Activated T-helper 1 cell treated with anti-CD3 and anti-CD28 coated beads, Interleukin-12 subunit alpha, Interleukin-12 subunit beta, Interleukin-2, Interleukin-4 antibody, amounts not matched to agents 30 ng/mL and 10 ng/mL and 1 ng/mL, durations not matched to agents 14 hours and 24 hours and 36 hours (primary cell): ENCODE results near the gene FITM2. TPM values are rescaled to one million over a fixed set of nuclear protein-coding genes. Genes with fewer than 3 reads are reported as not detected.
"Not testable (repeated sequence)": the region's sequence is repeated elsewhere in the genome, so short reads cannot be mapped to it uniquely, and the experiment has no call there.

ENCODE experiments used
- DNase-seq: peaks from one replicate; pipeline ENCODE4 v3.0.0; 2021; ENCODE audit warnings: low spot score
- H3K27ac Mint-ChIP-seq: one replicate; pipeline ENCODE4 v1.8.0; 2021; ENCODE audit warnings: mild to moderate bottlenecking, mixed read lengths
- H3K27me3 Mint-ChIP-seq: one replicate; pipeline ENCODE4 v1.8.0; 2022; ENCODE audit warnings: mild to moderate bottlenecking, moderate library complexity, mixed read lengths; ENCODE audit not compliant: insufficient read depth
- H3K36me3 Mint-ChIP-seq: one replicate; pipeline ENCODE4 v1.8.0; 2021; ENCODE audit warnings: low read depth, mixed read lengths
- H3K4me1 Mint-ChIP-seq: one replicate; pipeline ENCODE4 v1.8.0; 2021; ENCODE audit warnings: low read depth, mixed read lengths
- H3K4me3 Mint-ChIP-seq: one replicate; pipeline ENCODE4 v1.8.0; 2021; ENCODE audit warnings: mild to moderate bottlenecking, moderate library complexity, mixed read lengths
- H3K9me3 Mint-ChIP-seq: one replicate; pipeline ENCODE4 v1.8.0; 2021; ENCODE audit warnings: mixed read lengths
- intact Hi-C: fragments of 100-400 bp; cut with micrococcal nuclease; formaldehyde crosslinking; loops from one replicate; pipeline ENCODE4 v1.15.1; 2024
- total RNA-seq: library from RNA; stranded (reverse); gene quantifications from 2 replicates; pipeline ENCODE4 v1.2.3, GENCODE V29; 2022

The FITM2 gene
- total RNA-seq, 1 donor from 2014 or later = 2.2 TPM

DNA sequence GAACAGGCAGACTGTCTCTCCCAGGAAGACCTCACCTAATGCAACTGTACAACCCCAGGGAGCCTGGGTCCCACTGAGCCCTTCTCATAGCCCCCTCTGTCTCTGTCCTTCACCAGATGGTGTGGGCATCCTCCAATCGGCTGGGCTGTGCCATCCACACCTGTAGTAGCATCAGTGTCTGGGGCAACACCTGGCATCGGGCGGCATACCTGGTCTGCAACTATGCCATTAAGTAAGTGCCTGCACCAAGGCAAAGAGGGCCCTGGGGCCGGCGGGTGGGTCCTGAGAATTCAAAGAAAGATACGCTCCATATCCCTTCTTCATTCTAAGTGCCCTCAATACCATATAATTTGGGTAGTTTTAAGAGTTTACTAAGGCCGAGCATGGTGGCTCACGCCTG, 34.1 kb upstream of the FITM2 start:
- no peak overlapping the region for H3K27ac Mint-ChIP-seq
- H3K36me3 Mint-ChIP-seq = no peaks in the 10 kb centered on the region
- no peak overlapping the region for H3K4me3 Mint-ChIP-seq
- H3K27me3 Mint-ChIP-seq = peaks cover 5% of the 10 kb centered on the region
- no peak for DNase-seq
- H3K9me3 Mint-ChIP-seq = no peaks in the 10 kb centered on the region
- intact Hi-C loops = no loop called here
- H3K4me1 Mint-ChIP-seq = no peaks in the 10 kb centered on the region

DNA sequence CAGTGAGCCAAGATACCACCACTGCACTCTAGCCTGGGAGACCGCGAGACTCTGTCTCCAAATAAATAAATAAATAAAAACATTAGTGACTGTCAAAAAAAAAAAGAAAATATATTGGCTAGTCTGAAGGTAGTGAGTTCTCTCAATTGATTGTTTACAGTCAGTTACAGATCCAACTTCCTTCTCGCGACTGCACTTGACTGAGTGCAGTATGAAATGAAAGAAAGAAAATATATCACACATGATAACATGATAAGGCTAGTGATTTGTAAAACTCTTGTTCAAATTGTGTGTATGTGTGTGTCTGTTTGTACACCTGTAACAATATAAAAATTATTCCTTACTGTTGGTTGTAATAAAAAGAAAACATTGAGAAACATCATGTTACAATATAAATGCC, 33.7 kb upstream of the FITM2 start:
- no peaks in the 10 kb centered on the region for H3K4me1 Mint-ChIP-seq
- no peak overlapping the region for H3K4me3 Mint-ChIP-seq
- no peaks in the 10 kb centered on the region for H3K9me3 Mint-ChIP-seq
- intact Hi-C loops = no loop called here
- peaks cover 2% of the 10 kb centered on the region for H3K27me3 Mint-ChIP-seq
- no peak for DNase-seq
- H3K27ac Mint-ChIP-seq = no peak overlapping the region
- no peaks in the 10 kb centered on the region for H3K36me3 Mint-ChIP-seq

DNA sequence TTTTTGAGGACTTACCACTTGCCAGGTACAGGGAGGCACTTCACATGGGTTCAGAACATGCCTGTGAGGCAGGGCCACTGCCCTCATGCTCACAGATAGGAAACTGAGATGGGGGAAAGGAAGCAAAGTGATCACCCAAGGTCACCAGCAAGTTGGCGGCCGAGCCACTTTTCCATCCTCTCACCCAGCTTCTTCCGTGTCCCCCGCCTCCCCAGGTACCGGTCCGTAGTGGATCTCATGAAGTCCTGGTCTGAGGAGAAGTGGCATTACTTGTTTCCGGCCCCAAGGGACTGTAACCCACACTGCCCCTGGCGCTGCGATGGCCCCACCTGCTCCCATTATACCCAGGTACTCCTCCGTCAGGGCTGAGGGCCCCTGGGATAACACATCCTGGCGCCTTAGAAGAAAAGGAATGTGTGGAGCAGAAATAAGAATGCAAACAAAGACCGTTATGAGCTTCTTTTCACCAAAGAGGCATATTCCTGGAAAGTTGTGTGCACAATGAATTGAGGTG, 32.2 kb upstream of the FITM2 start:
- no peaks in the 10 kb centered on the region for H3K4me1 Mint-ChIP-seq
- H3K9me3 Mint-ChIP-seq = no peaks in the 10 kb centered on the region
- no peak for DNase-seq
- H3K36me3 Mint-ChIP-seq = no peaks in the 10 kb centered on the region
- H3K4me3 Mint-ChIP-seq = no peak overlapping the region
- H3K27me3 Mint-ChIP-seq = peaks cover 2% of the 10 kb centered on the region
- intact Hi-C loops = no loop called here
- H3K27ac Mint-ChIP-seq = no peak overlapping the region

GRCh38 chr20:44342248-44342647, 31.2 kb upstream of the FITM2 start:
- DNase-seq = no peak
- Mint-ChIP-seq H3K4me3 (no peak overlapping the region), H3K27ac (no peak overlapping the region), H3K27me3 (peaks cover 2% of the 10 kb centered on the region), H3K4me1 (no peaks in the 10 kb centered on the region), H3K36me3 (no peaks in the 10 kb centered on the region), H3K9me3 (no peaks in the 10 kb centered on the region)
- intact Hi-C loops = no loop called here

- H3K36me3 Mint-ChIP-seq = no peaks in the 10 kb centered on the region
- H3K27me3 Mint-ChIP-seq = no peaks in the 10 kb centered on the region
- no peak for DNase-seq
- H3K27ac Mint-ChIP-seq = no peak within 1 kb of the TSS
- H3K9me3 Mint-ChIP-seq = no peaks in the 10 kb centered on the region
- no peaks in the 10 kb centered on the region for H3K4me1 Mint-ChIP-seq
- no peak within 1 kb of the TSS for H3K4me3 Mint-ChIP-seq
- intact Hi-C loops = no loop called here
These were observed 25.9 kb upstream of the FITM2 start, which contains the start of gene R3HDML for GRCh38 chr20:44336725-44337380. TSS of gene R3HDML (plus strand) at chr20:44337043. CDS start at chr20:44337158, 115 bp downstream.

DNA sequence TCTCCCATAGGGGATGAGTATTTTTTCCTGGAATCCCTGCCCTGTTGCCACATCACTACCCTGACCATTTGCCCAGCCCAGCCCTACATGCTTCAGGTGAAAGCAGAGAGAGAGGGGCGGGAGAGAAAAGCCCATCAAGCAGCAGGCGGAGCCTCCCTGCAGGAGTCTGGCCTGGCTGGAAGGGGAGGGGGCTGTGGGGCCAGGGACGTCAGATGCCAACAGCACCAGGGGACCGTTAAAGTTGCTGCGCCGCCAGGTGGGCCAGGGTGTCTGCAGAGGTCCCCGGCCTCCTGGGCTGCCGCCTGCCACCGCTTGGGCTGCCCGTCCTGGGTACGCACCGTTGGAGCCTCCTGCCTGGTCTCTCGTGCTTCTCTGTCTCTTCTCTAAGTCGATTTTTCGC, 25.1 kb upstream of the FITM2 start:
- no peak overlapping the region for H3K4me3 Mint-ChIP-seq
- no peak for DNase-seq
- no peaks in the 10 kb centered on the region for H3K36me3 Mint-ChIP-seq
- intact Hi-C loops = no loop called here
- no peaks in the 10 kb centered on the region for H3K9me3 Mint-ChIP-seq
- H3K27ac Mint-ChIP-seq = no peak overlapping the region
- no peaks in the 10 kb centered on the region for H3K4me1 Mint-ChIP-seq
- no peaks in the 10 kb centered on the region for H3K27me3 Mint-ChIP-seq

GRCh38 chr20:44335675-44336074, 24.7 kb upstream of the FITM2 start:
- Mint-ChIP-seq H3K4me3 (no peak overlapping the region), H3K27me3 (no peaks in the 10 kb centered on the region), H3K36me3 (no peaks in the 10 kb centered on the region), H3K9me3 (no peaks in the 10 kb centered on the region), H3K4me1 (no peaks in the 10 kb centered on the region), H3K27ac (no peak overlapping the region)
- intact Hi-C loops = no loop called here
- DNase-seq = no peak

DNA sequence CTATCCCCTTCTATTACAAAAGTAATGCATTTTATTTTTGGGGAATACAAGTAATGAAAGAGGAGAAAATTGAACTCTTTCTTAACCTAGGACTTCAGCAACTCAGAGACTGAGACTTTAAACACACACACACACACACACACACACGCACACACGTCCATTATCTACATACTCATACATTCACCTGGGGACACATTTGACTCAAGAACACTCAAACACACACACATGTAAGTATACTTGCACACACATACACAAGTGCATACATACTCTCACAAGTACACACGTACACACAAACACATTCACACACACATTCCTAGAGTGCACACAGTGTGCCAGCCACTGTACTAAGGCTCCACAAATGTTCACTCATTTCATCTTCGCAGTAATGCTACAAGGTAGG, 23.7 kb upstream of the FITM2 start:
- H3K36me3 Mint-ChIP-seq = no peaks in the 10 kb centered on the region
- no peak for DNase-seq

GRCh38 chr20:44334306-44334705, 23.3 kb upstream of the FITM2 start:
- intact Hi-C loops = no loop called here
- DNase-seq = no peak
- H3K9me3 Mint-ChIP-seq = no peaks in the 10 kb centered on the region
- no peaks in the 10 kb centered on the region for H3K4me1 Mint-ChIP-seq
- no peaks in the 10 kb centered on the region for H3K36me3 Mint-ChIP-seq
- H3K27ac Mint-ChIP-seq = no peak overlapping the region
- H3K27me3 Mint-ChIP-seq = no peaks in the 10 kb centered on the region
- H3K4me3 Mint-ChIP-seq = no peak overlapping the region

More for the DNA sequence above, 23.7 kb upstream of the FITM2 start:
- no peaks in the 10 kb centered on the region for H3K9me3 Mint-ChIP-seq
- H3K27me3 Mint-ChIP-seq = no peaks in the 10 kb centered on the region
- intact Hi-C loops = no loop called here
- H3K4me3 Mint-ChIP-seq = no peak overlapping the region
- H3K4me1 Mint-ChIP-seq = no peaks in the 10 kb centered on the region
- no peak overlapping the region for H3K27ac Mint-ChIP-seq

- no peak overlapping the region for H3K27ac Mint-ChIP-seq
- intact Hi-C loops = no loop called here
- H3K4me3 Mint-ChIP-seq = no peak overlapping the region
- H3K27me3 Mint-ChIP-seq = peaks cover 10% of the 10 kb centered on the region
- H3K36me3 Mint-ChIP-seq = no peaks in the 10 kb centered on the region
- no peaks in the 10 kb centered on the region for H3K4me1 Mint-ChIP-seq
- DNase-seq = no peak
- no peaks in the 10 kb centered on the region for H3K9me3 Mint-ChIP-seq
These were observed 20.2 kb upstream of the FITM2 start for GRCh38 chr20:44331201-44331600.

DNA sequence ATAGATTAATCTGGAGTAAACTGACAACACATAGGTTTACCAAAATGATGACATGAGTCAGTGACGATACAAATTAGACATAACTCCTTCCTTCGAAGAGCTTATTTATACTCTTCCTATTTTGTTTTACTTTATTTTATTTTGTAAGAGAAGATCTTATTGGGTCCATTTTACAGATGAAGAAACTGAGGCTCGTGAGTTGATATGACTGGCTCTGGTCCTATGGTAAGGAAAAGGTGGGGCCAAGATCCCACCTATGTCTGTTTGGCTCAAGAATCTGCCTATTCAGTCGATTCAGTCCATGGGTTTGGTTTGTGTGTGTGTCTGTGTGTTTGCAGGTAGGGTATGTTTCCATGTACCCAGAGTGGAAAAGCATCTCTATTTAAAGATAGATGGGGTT, 17.4 kb upstream of the FITM2 start:
- no peaks in the 10 kb centered on the region for H3K36me3 Mint-ChIP-seq
- H3K27me3 Mint-ChIP-seq = peaks cover 10% of the 10 kb centered on the region
- no peak for DNase-seq
- no peak overlapping the region for H3K4me3 Mint-ChIP-seq
- no peaks in the 10 kb centered on the region for H3K4me1 Mint-ChIP-seq
- intact Hi-C loops = no loop called here
- H3K9me3 Mint-ChIP-seq = no peaks in the 10 kb centered on the region
- H3K27ac Mint-ChIP-seq = no peak overlapping the region

DNA sequence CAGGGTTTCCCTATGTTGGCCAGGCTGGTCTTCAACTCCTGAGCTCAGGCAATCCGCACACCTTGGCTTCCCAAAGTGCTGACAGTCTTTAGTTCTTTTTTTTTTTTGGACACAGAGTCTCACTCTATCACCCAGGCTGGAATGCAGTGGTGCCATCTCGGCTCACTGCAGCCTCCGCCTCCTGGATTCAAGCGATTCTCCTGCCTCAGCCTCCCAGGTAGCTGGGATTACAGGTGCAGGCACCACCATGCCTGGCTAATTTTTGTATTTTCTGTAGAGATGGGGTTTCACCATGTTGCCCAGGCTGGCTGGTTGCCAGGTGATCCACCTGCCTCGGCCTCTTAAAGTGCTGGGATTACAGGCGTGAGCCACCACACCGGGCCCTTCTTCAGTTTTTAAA, 16.7 kb upstream of the FITM2 start:
- peaks cover 10% of the 10 kb centered on the region for H3K27me3 Mint-ChIP-seq
- H3K4me3 Mint-ChIP-seq, H3K27ac Mint-ChIP-seq, intact Hi-C loops, H3K9me3 Mint-ChIP-seq, H3K4me1 Mint-ChIP-seq, DNase-seq, H3K36me3 Mint-ChIP-seq: not testable (repeated sequence)

DNA sequence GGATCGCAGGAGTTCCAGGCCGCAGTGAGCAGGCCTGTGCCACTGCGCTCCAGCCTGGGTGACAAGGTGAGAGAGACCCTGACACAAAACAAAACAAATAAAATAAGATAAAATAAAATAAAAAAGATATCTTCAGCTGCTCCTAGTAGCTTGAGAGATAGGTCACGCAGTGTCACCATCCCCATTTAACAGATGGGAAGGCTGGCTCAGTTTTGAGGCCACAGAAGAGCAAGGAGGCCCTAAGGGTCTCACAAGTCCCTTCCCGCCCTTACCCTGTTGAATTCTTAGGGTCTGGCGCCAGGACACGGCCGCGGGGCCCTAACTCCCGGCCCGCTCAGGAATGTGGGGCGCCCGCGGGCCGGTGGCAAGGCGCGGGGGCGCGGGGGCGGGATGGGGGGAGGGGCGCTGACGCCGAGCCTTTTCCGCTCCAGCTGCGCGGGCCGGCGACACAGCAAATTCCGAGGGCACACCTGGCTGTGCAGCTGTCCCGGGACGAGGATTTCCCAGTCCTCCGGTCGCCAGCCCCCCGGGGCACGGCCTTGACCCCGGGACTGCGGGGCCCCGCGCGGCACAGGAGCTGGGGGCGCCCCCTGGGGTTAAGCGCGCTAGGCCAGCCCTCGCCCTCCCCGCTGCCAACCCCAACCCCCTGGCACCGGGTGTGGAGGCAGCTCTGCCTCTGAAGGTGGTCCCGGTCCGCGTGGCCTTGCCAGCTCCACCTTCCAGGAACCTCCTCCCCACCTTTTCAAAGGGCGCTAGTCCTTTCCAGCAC, 15.6 kb upstream of the FITM2 start:
- Mint-ChIP-seq H3K4me3 (no peak overlapping the region), H3K4me1 (no peaks in the 10 kb centered on the region), H3K36me3 (no peaks in the 10 kb centered on the region), H3K9me3 (no peaks in the 10 kb centered on the region), H3K27ac (no peak overlapping the region), H3K27me3 (peaks cover 10% of the 10 kb centered on the region)
- no peak for DNase-seq
- intact Hi-C loops = no loop called here
